Activated CD4-positive, alpha-beta T cell treated with anti-CD3 and anti-CD28 coated beads for 4 hours (primary cell): ENCODE measurements around the gene HDGFL3.
"Not testable (repeated sequence)": the region's sequence is repeated elsewhere in the genome, so short reads cannot be mapped to it uniquely, and the experiment has no call there.

Source experiments
- DNase-seq, 2 donors: peaks; one replicate each; pipeline ENCODE4 v3.0.0-alpha.2; 2020

HDGFL3 gene

DNA sequence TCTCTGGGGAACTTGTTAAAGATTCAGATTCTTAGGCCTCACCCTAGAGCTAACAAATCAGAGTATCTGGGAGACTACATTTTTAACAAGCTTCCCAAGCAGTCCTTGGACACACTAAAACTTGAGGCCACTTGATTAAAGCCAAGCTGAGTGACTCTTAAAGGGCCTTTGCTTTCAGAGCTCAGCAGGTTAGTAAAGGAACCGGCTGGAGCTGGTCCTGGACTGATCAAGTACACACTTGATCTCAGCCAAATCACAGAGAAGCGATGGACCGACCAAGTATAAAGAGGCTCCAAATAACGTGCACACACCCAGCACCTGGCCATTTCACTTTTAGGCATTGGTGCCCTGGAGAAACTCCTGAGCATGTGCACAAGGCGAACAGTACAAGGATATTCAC is 113.0 kb downstream of the HDGFL3 start:
- no peak for DNase-seq

DNA sequence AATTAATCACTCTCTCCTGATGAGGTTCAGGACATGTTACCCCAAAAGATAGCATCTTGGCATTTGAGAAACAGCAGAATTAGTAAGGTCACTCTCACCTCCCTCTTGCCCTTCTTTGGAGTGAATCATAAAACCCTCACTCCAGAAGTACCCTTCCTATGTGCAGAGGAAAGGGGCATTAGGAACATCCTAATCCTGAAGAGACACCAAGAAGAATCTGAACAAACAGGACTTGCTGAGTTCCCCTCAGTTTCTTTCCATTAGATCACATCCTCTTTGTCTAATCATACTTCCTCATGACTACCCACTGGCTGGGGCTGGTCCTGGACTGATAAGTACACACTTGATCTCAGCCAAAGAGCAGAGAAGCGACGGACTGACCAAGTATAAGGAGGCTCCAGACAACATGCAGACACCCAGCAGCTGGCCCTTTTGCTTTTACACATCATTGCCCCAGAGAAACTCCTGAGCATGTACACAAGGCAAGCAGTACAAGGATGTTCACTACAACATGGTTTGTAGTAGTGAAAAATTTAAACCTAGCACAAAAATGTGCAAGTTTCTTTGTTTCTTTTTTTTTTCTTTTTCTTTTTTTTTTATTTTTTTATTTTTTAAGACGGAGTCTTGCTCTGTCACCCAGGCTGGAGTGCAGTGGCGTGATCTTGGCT is 115.2 kb downstream of the HDGFL3 start:
- no peak for DNase-seq

DNA sequence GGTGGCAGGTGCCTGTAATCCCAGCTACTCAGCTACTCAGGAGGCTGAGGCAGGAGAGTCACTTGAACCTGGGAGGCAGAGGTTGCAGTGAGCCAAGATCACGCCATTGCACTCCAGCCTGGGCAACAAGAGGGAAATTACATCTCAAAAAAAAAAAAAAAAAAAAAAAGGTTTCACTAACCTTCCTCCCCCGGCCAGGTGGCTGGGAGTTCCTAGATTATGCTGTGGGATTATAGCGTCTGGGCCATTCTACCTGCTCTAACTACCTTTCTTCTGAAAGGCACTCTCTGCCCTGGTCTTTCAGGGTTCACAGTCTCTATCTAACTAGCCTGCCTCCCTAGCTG is 115.7 kb downstream of the HDGFL3 start:
- DNase-seq = not testable (repeated sequence)

DNA sequence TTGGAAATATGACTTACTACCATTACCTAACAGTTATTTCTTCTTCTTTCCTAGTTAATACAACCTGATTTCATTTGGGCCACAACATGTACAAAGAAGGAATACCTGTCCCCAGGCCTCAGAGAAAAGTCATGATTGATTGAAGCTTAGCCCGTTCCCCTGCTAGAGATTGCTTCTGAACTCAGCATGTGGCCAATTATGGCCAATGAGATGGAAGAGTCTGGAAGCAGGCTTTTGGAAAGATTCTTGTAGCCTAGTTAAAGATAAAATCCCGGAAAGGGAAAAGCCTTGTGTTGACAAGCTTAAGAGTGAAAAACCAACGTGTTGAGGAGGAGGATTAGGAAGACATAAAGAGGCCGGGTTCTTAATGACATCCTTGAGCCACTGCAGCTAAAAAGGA is 117.2 kb downstream of the HDGFL3 start:
- no peak for DNase-seq

DNA sequence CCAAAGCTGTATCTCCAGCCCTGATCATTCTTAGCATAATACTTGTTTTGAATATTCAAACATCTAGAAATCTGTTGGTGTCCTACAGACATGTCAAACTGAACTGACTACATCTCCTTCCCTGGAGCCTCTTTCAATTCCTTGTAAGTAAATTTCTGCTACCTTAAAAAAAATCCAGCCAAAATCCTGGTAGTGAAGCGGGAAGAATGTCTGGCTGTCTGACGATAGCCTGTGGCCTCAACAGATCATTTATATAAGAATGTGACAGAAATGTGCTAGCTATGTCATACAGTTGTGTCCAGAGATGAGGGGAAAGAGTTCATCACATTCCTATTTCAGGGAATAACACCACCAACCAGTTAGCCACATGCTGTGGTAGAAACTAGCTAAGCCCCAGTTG is 118.7 kb downstream of the HDGFL3 start:
- DNase-seq = no peak

DNA sequence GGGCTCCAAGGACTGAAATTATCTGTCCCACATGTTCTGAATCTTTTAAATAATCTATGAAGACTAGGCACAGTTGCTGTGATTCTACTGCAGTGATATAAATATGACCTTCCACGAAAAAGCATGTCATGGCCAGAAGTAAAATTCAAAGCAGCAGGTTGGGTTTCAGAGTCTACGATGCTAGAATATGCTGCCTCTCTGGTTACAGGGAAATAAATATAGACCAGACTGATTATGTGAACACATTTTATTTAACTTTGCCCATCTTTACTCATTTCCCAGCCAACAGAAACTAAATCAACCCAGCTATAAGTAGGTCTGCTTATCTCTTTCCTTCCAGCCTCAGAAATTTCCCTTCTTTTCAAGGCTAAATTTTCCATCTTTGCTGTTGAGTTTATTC is 120.0 kb downstream of the HDGFL3 start:
- DNase-seq = no peak

DNA sequence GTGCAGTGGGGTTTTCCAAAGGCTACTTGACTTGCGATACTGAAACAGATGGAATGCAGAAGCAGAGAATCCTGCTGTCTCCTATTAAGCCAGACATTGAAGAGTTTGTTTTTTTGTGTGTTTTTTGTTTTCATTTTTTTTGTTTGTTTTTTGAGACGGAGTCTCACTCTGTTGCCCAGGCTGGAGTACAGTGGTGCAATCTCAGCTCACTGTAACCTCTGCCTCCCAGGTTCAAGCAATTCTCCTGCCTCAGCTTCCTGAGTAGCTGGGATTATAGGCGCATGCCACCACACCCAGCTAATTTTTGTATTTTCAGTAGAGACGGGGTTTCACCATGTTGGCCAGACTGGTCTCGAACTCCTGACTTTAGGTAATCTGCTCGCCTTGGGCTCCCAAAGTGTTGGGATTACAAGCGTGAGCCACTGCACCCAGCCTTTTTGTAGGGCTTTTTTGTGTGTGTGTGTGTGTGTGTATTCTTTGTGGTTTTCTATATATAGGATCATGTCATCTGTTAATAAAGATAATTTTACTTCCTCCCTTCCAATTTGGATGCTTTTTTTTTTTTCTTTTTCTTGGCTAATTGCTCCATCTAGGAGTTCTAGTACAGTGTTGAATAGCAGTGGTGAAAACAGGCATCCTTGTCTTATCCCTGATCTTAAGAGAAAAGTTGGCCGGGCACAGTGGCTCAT is 121.6 kb downstream of the HDGFL3 start:
- DNase-seq = not testable (repeated sequence)

DNA sequence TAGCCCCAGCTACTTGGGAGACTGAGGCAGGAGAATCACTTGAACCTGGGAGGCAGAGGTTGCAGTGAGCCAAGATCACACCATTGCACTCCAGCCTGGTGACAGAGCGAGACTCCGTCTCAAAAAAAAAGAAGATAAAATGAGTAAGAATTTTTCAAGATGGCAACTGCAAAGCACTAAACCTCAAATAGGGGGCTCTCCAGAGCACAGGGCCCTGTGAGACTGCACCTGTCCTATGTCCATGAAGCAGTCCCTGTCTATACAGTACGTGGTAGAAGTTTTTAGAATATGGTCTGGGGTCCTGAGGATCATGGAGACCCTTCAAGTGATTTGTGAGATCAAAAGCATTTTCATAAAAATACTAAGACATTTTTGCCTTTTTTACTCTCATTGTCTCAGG is 122.2 kb downstream of the HDGFL3 start:
- DNase-seq = not testable (repeated sequence)

DNA sequence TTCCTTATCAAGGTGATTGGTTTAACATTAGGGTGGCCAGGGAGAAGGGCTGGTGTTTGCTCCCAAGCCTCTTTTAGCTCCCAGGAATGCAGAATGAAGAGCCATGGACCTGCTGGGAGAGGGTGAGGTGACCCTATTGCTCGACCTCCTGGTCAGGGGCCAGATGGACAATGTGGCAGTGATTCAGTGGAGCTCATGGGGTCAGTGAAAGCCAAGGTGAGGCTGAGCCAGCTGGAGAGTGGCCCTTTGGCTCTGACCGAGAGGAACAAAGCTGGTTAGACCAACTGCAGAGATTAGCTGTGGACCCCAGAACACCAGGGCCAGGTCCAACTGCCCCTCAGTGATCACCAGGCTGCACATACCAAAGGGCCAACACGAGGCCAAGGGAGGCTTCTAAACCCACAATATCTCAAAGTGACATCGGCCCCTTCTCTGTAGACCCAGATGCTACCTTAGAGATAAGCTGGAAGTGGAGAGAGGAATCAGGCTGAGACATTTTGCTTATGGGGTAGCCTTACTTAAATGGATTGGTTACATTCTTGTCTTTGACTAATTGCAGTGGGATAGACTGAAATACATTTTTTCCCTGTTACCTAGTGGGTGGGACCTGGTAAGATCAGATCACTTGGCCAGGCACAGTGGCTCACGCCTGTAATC is 124.8 kb downstream of the HDGFL3 start:
- no peak for DNase-seq

DNA sequence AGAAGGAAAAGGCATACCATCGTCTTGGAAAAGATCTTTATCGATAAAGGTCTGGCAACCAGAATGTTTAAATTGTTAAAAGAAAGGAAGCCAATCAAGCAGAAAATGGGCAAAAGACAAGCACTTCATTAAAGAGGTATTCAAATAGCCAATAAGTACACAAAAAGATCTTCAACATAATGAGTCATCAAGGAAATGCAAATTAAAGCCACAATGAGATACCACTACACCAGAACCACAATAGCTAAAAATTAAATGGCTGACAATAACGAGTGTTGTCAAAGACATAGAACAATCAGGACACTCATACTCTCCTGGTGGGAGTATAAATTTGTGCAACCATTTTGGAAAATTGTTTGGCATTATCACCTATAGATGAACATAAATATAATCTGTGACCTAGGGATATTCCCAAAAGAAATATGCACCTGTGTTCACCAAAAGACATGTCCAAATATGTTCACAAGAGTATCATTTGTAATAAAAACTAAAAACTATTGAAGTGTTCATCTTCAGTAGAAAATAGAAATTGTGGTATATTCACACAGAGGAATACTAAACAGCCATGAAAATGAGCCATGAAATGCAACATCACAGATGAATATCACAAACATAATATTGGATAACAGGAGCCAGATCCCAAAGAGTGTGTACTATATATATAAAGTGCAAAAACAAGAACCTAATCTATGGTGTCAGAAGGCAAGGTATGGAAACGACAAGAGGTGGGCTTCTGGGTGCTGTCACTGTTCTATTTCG is 126.2 kb downstream of the HDGFL3 start:
- DNase-seq = no peak

DNA sequence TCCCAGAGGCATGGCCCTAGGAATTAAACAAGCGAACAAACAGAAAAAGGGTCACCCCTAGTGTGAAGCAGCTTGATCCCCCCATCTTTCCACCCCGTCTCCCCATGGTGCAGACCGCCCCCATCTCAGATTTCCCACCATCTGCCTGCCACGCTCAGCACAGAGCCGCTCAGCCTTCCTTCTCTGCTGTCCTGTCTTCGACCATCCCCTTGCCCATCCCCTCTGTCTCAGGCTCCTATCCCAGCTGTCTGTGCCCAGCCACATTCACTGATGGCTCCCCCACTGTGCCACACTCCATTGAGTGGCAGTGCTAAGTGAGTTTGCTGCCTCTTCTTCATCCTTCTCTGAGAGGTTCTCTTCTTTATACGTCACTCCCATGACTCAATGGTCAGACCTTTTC is 128.9 kb downstream of the HDGFL3 start:
- DNase-seq = no peak
